HG03025 (cell line): ENCODE data around the gene TCERG1L.

Experiments
- ATAC-seq: cut with Tn5 transposase; IDR thresholded peaks from one replicate; pipeline ENCODE4 v1.9.1; 2021; ENCODE audit warnings: mild to moderate bottlenecking, moderate library complexity; ENCODE audit not compliant: unreplicated experiment, low FRiP score

TCERG1L gene

DNA sequence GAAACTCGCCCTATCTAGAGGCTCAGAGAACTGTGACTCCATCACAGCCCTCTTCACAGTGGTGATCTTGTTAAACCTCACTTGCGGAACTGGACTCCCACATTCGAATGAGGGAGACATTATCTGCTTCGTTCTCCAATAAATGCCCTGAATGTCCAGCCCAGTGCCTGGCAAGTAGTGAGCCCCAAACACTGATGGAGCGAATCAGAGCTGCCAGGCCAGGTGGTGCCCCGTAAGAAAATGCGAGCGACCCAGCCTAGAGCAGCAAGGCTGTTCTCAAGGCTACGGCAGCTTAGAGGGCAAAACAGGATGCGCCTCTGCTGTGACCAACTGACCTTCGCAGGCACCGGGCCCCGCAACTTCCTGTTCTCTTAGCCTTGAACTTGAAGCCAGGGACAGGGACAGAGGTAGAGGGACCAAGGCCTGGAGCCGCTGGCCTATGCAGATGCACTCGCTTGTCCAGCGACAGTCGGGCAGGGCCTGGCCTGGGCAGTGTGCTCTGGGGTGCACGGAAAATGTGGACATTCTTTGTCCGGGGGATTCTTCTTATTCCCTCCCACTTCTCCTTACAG lies 217.6 kb downstream of the TCERG1L start:
- no peak for ATAC-seq

DNA sequence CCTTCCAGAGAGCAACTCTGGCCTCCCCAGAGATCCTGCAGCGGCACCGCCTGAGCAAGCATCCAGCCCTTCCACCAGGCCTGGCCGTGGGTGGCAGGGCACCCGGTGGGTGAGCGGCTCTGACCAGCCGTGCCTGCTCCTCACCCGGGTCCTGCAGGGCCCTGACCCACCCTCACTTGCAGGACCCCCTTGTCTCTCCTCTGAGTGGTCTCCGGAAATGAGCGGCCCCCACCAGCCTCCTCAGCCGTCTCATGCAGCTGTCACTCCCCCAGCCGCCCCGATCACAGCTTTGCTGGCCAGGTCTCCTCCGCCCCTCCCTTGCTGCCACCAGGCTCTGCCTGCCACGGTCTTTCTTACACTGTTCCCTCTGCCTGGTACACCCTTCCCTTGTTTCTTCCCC lies 218.2 kb downstream of the TCERG1L start:
- no peak for ATAC-seq

DNA sequence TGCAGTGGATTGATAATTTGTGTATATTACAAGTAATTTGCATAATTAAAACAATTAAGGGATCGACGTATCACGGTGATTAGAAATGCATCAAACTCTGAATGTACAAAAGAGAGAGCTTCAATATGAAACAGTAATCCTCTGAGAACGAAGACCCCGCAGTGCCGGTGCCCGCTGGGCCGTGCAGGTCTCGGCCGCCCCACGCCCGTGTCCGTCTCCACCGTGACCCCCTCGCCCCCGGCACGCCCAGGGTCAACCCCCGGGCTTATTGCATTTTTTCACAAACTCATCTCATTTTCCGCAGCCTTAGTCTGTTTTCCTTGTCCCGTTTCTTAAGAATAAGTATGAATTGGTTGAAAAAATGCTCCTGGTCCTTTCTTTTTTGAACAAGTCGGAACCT lies 218.6 kb downstream of the TCERG1L start:
- ATAC-seq, result no peak

DNA sequence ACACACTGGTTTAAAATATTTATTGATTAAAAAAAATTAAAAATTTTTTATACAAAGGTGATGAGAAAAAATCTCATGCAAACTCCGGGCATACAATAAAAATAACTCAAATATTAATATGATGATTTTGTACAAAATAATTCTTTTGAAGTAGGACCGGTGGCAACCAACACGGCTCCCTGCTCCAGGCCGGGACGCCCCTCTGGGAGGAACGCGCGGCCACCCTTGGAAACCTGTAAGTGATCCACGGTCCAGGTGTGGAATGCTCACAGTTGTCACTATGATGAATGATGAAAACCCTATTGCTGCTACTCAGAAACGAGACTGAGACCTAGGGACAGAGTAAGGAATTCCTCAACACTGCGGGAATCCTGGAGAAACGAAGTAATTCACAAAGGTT lies 219.1 kb downstream of the TCERG1L start:
- no peak for ATAC-seq

DNA sequence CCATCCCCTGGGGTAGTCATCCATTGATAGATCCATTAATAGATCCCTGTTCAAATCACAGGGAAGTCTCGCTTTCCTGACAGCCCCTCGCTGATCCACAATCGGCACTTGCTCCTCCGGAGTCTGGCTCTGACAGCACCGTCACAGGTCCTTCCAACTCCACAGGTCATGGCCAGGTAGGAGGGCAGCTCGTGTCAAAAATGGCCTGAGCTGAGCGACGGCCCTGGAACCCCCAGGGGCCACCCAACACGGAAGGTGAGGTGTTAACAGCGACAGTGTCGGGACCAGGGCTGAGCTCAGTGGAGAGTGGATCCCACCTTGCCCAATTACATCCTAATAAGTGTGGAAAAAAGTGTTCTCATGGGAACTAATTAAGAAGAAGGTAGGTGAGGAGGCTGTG lies 219.8 kb downstream of the TCERG1L start:
- no peak for ATAC-seq

DNA sequence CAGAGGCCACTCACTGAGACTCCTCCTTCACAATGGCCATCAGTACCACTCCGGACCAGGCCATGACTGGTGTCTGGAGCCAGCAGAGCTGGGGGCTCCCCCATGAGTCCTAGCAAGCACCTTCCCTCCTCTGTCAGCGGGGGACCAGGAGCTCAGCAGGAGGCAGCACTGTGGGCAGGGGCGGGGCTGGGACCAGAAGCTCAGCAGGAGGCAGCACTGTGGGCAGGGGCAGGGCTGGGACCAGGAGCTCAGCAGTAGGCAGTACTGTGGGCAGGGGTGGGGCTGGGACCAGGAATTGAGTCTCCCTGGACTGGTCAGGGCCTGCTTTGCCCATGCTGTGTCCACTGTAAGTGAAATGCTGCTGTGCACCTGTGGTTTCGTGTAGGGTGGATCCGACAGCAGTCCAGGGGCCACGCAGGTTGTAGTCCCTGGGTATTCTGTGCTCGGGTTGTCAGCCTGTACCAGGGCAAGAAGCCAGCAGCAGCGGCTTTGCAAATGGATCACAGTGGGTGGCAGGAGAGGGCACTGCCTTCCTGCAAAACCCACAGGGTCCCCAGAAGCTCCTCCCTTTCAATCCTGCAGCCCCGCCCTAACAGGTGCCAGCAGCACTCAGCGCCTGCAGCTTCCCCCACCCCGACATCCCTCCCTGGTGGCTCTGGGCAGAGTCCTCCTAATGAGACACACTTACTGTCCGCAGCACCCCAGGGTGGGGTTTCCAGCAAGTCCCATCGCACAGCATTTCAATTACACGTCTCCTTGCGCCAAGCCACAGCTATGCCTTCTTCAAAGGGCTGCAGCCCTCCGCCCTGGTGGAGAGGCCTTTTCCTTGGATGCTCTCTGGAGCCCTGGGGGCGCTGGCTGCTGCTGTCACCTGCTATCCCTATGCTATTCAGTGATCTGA lies 220.5 kb downstream of the TCERG1L start:
- no peak for ATAC-seq

DNA sequence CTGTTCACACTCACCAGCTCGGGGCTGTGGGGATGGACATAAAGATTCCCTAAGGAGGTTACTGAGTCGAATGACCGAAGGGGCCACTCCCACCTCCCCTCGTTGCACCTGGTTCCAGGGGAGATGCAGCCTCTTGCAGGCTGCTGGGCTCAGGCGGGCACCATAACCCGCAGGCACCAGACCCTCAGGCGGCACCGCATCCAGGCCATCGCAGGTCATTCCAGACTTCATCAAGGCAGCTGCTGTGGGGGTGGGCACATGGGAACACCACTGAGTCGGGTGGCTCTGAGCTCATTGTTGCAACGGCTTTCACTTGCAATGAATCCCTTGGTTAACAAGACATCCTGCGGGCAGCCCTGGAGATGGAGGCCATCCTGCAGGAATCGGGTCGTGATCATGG lies 221.7 kb downstream of the TCERG1L start:
- no peak for ATAC-seq

DNA sequence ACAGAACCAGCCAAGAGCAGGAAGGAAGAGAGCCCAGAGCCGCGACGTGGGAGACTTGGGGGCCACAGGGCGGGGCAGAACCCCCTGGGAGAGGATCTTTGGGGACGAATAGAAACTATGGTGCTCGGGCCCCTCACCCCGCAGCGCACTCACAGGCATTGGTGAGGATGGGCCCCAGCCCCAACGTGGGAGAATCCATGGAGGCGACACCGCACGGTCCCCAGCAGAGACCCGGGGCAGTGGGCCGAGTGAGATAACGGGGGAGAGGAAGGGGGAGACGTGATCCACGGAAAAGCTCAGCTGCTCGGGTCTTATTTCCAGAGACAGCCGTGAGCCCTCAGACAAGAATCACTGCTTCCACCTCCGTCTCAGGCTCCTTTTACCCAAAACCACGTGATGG lies 222.4 kb downstream of the TCERG1L start:
- no peak for ATAC-seq

DNA sequence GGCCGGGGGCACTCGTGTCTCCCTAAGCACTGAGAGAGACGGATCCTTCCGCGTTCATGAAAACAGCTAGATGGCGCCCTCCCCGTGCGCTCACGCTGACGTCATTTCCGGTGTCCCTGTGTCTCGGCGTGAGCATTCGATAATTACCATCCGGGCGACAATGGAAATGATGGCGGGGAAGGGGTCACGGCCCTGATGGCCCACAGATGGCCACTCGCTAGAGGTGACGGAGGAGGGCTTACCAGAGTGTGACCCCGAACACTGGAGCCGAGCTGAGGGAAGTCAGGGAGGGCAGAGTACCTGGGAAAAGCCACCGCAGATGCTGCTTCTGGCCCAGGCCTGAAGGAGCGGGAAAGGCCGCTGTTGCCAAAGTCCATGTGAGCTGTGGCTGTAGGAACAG lies 222.9 kb downstream of the TCERG1L start:
- ATAC-seq, result no peak

DNA sequence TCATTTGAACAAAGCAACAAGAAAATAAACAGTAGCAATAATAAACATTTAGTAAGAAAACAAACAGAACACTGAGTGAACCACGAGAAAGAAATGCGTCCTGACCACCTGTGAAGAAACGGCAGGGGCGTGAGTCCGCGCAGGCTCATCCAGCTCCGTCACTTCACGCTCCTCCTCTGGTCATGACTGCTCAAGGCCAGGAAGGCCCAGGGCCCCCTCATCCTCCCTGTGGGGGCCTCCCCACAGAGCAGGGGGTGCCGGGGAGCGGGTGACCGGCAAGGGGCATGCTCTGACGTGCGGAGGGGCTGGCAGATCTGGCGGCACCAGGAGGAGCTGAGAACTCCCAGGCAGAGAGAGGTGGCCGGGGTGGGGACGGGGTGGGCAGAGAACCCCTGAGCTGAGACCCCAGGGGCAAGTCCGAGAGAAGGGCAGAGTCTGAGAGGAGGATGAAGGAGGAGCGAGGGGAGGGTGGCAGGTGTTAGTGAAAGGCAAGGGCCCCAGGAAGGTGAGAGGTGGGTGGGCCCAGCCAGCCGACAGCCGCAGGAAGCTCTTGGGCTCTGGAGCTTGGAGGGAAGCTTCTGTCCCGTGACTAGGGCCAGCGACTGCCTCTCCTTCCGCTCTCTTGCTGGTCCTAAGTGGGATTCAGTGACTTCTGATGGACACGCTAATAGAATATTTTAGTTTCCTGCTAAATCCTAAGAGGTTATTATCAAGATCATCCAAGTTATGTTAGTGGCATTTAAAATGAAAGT lies 223.9 kb downstream of the TCERG1L start:
- ATAC-seq, result no peak

DNA sequence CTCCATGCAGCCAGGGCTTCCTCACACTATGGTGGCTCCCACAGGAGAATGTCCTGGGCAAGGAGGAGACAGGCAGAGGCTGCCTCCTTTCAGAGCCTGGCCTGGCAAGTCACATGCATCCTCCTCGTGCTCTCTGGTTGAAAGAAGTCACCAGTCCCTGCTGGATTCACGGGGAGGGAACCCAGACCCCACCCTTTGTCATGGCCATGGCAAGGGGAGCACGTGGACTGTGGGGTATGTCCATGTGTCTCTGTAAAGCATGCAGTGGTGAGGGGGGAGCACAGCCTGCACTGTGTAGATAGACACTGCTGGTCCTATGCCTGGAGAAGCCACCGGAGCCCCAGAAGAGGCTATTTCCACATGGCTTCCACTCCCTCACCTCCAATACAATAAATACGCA lies 225.0 kb downstream of the TCERG1L start:
- ATAC-seq, result no peak

DNA sequence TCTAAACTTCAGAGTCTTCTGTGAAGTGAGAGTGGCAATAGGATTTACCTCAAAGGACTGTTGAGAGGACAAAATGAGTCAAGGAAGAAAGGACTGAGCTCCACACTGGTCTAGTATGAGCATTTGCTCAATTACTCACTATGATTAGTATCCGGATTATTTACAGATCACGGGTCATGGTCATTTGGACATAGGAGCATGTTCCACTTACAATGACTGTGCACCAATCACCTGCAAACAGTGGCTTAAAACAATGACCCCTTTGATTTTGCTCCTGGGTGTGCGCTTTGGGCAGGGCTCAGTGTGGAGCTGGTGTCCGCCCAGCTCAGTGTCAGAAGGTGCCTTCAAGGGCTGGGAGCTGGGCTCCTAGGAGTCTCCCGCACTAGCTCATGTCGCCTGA lies 225.4 kb downstream of the TCERG1L start:
- ATAC-seq, result no peak

DNA sequence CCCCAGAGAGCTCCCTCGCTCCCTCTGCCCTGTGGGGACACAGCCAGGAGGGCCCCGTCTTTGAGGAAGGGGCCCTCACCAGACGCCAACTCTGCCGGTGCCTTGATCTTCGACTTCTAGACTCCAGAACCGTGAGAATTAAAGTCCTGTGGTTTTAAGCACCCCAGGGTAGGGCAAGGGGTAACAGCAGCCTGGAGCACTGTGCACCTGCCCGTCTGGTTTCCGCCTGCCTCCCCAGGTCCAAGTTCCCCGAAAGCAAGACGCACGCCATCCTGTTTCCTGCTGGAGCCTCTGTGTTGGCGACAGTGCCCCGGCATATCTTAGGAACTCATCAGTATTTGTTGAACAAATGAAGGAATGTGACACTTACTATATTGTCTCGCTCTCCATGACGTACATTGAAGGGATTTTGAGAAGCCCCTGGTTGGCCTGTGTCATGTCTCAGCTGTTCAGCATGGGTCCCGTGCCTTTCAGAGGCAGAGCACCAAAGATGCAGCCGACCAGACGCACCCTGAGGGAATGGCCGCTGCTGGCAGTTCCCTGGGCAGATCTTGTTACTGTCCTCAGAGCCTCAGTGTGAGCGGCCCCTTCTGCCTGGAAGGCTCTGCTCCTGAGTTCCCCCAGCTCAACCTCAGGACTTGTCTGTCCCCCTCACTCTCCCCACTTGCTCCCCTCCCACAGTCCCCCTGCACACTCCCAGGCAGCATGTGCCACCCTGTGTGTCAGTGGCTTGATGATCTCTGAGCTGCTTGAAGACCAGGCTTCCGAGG lies 226.2 kb downstream of the TCERG1L start:
- no peak for ATAC-seq

DNA sequence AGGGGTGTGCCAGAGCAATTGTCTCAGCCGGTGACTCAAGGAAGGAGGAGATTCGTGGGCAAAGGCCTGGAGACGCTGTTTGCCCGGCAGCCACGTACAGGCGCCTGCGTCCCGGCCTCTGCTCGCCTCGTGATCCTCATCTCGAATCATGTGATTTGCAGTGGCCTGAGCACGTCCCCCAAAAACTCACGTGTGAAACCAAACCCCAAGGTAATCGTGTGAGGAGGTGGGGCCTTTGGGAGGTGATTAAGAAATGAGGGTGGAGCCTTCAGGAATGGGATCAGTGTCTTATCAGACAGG lies 226.8 kb downstream of the TCERG1L start:
- no peak for ATAC-seq

DNA sequence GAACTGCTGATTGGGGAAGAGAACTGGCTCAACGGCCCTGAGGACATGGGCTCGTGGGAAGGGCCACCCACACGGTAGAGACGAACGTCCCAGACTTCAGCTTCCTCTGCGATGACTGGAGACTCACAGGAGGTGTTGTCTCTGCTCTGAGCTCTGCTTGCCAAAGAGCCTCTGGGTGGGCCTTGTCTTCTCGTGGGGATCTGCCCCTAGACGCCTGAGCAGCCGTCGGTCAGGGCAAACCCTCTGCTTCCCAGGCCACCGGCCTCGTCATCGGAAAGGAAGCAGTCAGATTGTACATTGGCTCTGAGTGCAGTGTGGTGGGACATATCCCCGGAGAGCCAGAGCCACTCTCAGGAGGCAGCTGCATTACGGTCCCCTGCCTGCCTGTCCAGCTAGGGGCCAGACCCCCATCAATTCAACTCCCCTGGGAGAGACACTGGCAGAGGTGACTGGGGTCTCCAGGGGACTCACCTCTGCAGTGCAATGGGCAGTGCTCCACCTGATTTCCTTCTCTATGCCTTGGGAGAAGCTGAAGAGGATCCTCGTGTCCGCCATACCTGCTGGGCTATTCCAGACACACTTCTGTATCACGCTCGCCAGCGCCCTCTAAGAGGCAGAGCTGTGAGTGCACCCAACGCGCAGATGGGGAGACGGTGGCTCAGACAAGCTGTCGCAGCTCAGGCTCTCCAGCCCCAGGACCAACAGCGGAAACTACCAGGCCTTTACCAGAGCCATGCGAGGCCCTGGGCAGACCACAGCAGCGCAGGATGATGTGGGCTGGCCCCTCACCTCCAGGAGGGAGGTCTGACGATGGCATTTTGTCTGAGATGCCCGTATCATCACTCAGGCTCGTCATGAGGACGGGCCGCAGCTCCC lies 227.4 kb downstream of the TCERG1L start:
- ATAC-seq, result no peak

DNA sequence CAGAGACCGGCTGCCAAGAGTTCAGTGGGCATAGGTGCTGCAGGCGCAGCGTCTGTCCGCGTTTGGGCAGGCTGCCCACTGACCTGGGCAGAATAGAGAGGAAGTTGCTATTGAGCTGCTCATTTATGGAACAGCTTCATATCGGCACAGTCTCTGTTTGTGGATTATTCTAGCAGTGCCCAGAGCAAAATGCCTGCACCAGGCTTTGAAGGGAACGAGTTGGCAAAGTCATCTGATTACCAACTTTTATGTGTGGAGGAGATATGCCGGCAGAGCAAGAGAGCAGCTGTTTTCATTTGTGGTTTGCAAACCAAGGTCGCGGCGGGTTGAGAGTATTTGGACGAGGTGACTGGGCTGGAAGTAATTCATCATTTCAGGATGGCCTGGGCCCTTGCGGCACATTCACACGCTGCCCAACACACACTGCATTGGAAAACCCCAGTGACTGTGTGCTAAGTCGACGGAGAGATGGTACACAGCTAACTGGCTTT lies 228.5 kb downstream of the TCERG1L start:
- no peak for ATAC-seq

DNA sequence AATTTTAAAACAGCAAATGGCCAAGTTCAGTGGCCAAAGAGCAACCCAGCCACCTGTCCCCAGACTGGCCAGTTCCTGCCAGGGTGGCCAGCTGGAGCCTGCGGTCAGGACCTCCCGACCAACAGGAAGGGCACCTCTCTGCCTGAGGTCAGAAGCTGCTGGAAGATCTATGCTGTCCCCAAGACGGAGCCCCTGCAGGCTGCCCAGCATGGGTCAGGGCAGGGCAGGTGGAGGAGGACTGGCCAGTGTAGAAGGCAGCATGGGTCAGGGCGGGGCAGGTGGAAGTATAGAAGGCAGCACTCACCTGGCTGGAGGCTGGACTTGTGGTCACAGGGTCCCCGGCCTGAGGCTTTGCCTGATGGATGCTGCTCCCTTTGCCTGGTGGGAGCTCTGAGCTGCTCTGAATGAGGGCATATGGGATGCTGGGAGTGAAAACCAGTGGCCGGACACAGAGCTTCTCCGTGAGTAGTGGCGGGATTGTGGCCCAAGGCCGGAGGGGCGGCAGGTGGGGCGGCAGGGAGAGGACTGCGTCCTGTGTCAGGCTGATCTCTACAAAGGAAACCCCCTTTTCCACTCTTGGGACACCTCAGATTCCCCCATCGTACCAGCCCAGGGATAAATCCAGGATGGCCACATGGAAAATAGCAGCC lies 229.2 kb downstream of the TCERG1L start:
- no peak for ATAC-seq

DNA sequence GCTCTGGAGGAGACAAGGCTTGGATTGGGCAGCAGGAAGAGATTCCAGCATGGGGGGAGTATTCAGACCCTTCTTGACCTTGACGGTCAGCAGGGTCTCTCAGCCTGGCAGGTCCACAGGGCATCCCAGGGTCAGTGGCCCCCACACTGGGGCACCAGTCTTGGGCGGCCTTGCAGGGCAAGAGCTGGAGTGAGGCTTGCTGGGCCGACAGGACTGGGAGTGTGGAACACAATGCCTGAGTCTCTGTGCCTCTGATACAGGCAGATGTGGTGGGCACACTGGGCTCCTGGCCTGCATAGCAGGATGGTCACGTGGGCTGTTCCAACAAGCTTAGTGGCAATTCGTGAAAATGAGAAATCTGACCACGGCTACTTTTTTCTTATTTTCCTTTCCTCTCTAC lies 229.7 kb downstream of the TCERG1L start:
- ATAC-seq, result no peak

DNA sequence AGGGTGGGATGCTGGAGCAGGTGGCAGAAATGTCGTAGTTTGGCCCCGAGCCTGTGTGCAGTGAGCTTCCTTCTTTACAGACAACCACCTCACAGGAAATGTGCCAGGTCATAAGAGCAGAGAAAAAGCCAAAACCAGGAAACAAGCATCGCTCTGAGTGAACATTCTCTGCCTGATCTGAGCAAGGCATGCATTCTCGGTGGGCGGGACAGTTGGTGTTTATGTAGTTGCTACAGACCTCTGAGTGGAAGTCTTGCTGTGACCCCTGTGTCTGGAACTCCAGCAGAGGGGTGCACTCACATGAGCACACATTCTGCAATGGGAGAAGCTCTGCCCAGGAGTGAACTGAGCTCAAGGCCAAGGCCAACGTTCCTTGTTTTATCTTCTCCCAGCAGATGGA lies 230.1 kb downstream of the TCERG1L start:
- ATAC-seq, result no peak
